Mucosa of rectum (tissue), 2 donors: ENCODE data around the gene MAP3K1.
A peak's percentile ranks its signal among the peaks of the same experiment; 100 is the strongest.

ENCODE experiments used
- H3K27ac ChIP-seq, 2 donors: one replicate each; pipeline ENCODE4 v1.7.0; 2013; ENCODE audit warnings: inconsistent platforms in 2 of 2, low read depth in 2 of 2, low read length in 2 of 2
- H3K27me3 ChIP-seq, 2 donors: one replicate each; pipeline ENCODE4 v1.7.0; 2013; ENCODE audit warnings: low read length in 2 of 2; ENCODE audit not compliant: control insufficient read depth in 2 of 2, insufficient read depth in 2 of 2
- H3K36me3 ChIP-seq, 2 donors: one replicate each; pipeline ENCODE4 v1.7.0; 2013; ENCODE audit warnings: low read length in 2 of 2; ENCODE audit not compliant: control insufficient read depth in 2 of 2, insufficient read depth in 2 of 2
- H3K4me1 ChIP-seq, 2 donors: one replicate each; pipeline ENCODE4 v1.7.0; 2013; ENCODE audit warnings: low read length in 2 of 2, mild to moderate bottlenecking in 1 of 2; ENCODE audit not compliant: control insufficient read depth in 2 of 2, insufficient read depth in 2 of 2
- H3K4me3 ChIP-seq, 2 donors: one replicate each; pipeline ENCODE4 v1.7.0; 2013; ENCODE audit warnings: low read length in 2 of 2
- H3K9ac ChIP-seq, 2 donors: one replicate each; pipeline ENCODE4 v1.7.0; 2013; ENCODE audit warnings: low read length in 2 of 2, low read depth in 1 of 2, mild to moderate bottlenecking in 1 of 2
- H3K9me3 ChIP-seq, 2 donors: one replicate each; pipeline ENCODE4 v1.7.0; 2013; ENCODE audit warnings: low read length in 2 of 2; ENCODE audit not compliant: control insufficient read depth in 2 of 2
- donor health status: healthy.
- donor health status: Normal muscosa, but diverticular disease.

Gene MAP3K1

DNA sequence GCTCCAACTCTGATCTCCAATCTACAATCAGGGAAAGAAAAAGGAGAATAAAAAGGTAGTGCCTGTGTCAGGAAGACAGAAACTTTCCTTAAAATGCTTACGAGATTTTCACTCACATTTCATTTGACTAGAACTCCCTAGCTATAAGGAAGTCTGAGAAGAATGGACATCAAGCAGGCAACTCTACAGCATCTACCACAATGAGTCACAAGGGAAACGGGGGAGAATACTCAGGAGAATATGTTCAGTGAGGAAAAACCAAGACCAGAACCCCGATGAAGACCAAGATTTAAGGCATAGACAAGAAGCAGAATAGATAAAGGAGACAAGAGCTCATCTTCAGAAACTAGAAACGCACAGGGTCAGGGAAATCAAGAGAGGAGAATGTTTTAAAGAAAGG is 85.0 kb downstream of the MAP3K1 start:
- no peaks in the 10 kb centered on the region for H3K4me1 ChIP-seq
- H3K9me3 ChIP-seq: no peaks in the 10 kb centered on the region
- no peaks in the 10 kb centered on the region for H3K36me3 ChIP-seq
- no peak overlapping the region for H3K4me3 ChIP-seq
- no peak overlapping the region for H3K27ac ChIP-seq
- no peak overlapping the region for H3K9ac ChIP-seq
- no peaks in the 10 kb centered on the region for H3K27me3 ChIP-seq

- no peak overlapping the region for H3K9ac ChIP-seq
- H3K27ac ChIP-seq: no peak overlapping the region
- H3K4me1 ChIP-seq: no peaks in the 10 kb centered on the region
- no peaks in the 10 kb centered on the region for H3K9me3 ChIP-seq
- H3K27me3 ChIP-seq: no peaks in the 10 kb centered on the region
- no peak overlapping the region for H3K4me3 ChIP-seq
- no peaks in the 10 kb centered on the region for H3K36me3 ChIP-seq
Measured at GRCh38 chr5:56900858-56901578, 85.7 kb downstream of the MAP3K1 start.

GRCh38 chr5:56908942-56909293 is 93.6 kb downstream of the MAP3K1 start:
- H3K4me1 ChIP-seq: peaks cover 6 to 11% of the 10 kb centered on the region in 2 donors
- H3K9ac ChIP-seq: peak overlapping the region; percentile 90 to 93
- H3K4me3 ChIP-seq: peak overlapping the region; percentile 75 to 83
- no peaks in the 10 kb centered on the region for H3K27me3 ChIP-seq
- no peaks in the 10 kb centered on the region for H3K9me3 ChIP-seq
- peak overlapping the region; percentile 98 to 99 for H3K27ac ChIP-seq
- no peaks in the 10 kb centered on the region for H3K36me3 ChIP-seq

GRCh38 chr5:56909294-56910209 is 94.2 kb downstream of the MAP3K1 start, which contains the start of gene SETD9:
TSS of gene SETD9 (plus strand) at chr5:56909596. CDS start at chr5:56909646, 50 bp downstream.
- peak within 1 kb of the TSS; percentile 75 to 94 for H3K4me3 ChIP-seq
- H3K27ac ChIP-seq: peak within 1 kb of the TSS; percentile 98 to 99
- peaks cover 6 to 11% of the 10 kb centered on the region in 2 donors for H3K4me1 ChIP-seq
- H3K36me3 ChIP-seq: no peaks in the 10 kb centered on the region
- peak within 1 kb of the TSS; percentile 93 for H3K9ac ChIP-seq
- H3K27me3 ChIP-seq: no peaks in the 10 kb centered on the region
- H3K9me3 ChIP-seq: no peaks in the 10 kb centered on the region

DNA sequence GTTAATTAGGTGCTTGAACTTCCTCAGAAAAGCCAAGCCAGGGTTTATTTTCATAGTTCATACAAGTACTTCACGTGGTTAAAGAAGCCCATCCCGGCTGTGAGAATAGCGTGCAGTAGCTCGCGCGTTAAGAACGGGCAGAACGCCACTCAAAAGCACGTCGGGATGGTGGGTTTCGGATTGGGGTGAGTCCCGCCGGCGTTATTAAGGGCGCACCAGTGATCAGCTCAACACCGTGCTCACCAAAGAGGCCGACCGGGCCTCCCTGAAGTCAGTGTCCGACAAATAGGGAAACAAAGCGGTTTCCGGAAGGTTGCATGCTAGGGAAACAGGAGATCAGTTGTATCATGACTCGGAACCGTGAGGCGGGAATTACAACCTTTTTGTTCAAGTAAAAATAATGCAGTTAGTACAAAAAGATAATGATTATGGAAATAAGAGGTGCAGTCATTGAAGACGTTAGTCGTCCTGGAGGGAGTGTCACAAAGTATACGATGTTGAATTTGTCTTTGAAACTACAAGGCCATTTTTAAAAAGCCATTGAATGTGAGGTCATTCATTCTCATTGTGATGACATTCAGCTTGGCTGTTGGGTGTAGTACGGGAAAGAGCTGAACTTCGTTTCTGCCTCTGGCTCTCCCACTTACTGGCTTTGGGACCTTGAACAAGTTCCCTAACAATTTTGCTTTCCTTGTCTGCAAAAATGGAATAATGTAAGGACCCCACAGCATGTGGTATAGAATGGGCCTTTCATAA is 95.0 kb downstream of the MAP3K1 start:
- H3K4me1 ChIP-seq: peaks cover 6 to 11% of the 10 kb centered on the region in 2 donors
- H3K36me3 ChIP-seq: no peaks in the 10 kb centered on the region
- peak overlapping the region; percentile 84 to 94 for H3K27ac ChIP-seq
- peak overlapping the region; percentile 80 to 93 for H3K9ac ChIP-seq
- no peaks in the 10 kb centered on the region for H3K27me3 ChIP-seq
- no peaks in the 10 kb centered on the region for H3K9me3 ChIP-seq
- H3K4me3 ChIP-seq: peak overlapping the region; percentile 70 to 94

- Histone ChIP-seq H3K9me3 (no peaks in the 10 kb centered on the region), H3K4me1 (peaks cover 6 to 7% of the 10 kb centered on the region in 2 donors), H3K36me3 (peaks cover 0 to 2% of the 10 kb centered on the region in 2 donors), H3K4me3 (no peak overlapping the region), H3K9ac (no peak overlapping the region), H3K27ac (no peak overlapping the region), H3K27me3 (no peaks in the 10 kb centered on the region)
Measured at GRCh38 chr5:56913766-56914165, 98.4 kb downstream of the MAP3K1 start.

GRCh38 chr5:56914678-56915077 is 99.3 kb downstream of the MAP3K1 start:
- Histone ChIP-seq H3K27me3 (no peaks in the 10 kb centered on the region), H3K4me3 (no peak overlapping the region), H3K9me3 (no peaks in the 10 kb centered on the region), H3K36me3 (peaks cover 0 to 2% of the 10 kb centered on the region in 2 donors), H3K4me1 (peaks cover 6 to 7% of the 10 kb centered on the region in 2 donors), H3K27ac (no peak overlapping the region), H3K9ac (no peak overlapping the region)

- Histone ChIP-seq H3K27ac (peak overlapping the region in 1 of 2 donors; percentile 9), H3K4me1 (no peaks in the 10 kb centered on the region), H3K27me3 (no peaks in the 10 kb centered on the region), H3K9me3 (no peaks in the 10 kb centered on the region), H3K36me3 (peaks cover 15 to 16% of the 10 kb centered on the region in 2 donors), H3K9ac (no peak overlapping the region), H3K4me3 (no peak overlapping the region)
Measured at GRCh38 chr5:56917534-56917933, 102.2 kb downstream of the MAP3K1 start.

GRCh38 chr5:56918054-56918453 is 102.7 kb downstream of the MAP3K1 start:
- no peaks in the 10 kb centered on the region for H3K27me3 ChIP-seq
- peaks cover 20 to 21% of the 10 kb centered on the region in 2 donors for H3K36me3 ChIP-seq
- H3K9ac ChIP-seq: no peak overlapping the region
- H3K9me3 ChIP-seq: no peaks in the 10 kb centered on the region
- H3K27ac ChIP-seq: peak overlapping the region in 1 of 2 donors; percentile 9
- H3K4me1 ChIP-seq: no peaks in the 10 kb centered on the region
- H3K4me3 ChIP-seq: no peak overlapping the region
